Smooth muscle cell (in vitro differentiated cells): ENCODE measurements around the gene INSYN2B. TPM values are rescaled to one million over a fixed set of nuclear protein-coding genes. Genes with fewer than 3 reads are reported as not detected.

ENCODE experiments used
- DNase-seq: peaks from one replicate; lab custom pipeline; 2025; ENCODE audit not compliant: unreplicated experiment; lab: John Stamatoyannopoulos, UW
- H2AFZ ChIP-seq: fragments of 200-600 bp; sonication (generic); 2 replicates; pipeline ENCODE4 v1.6.0; 2016; ENCODE audit warnings: antibody characterized with exemption, low read depth, mild to moderate bottlenecking
- H3F3A ChIP-seq: fragments of 200-600 bp; sonication (generic); 2 replicates; pipeline ENCODE4 v1.6.0; 2017; ENCODE audit warnings: antibody characterized with exemption, low read depth
- H3K27ac ChIP-seq: fragments of 200-600 bp; sonication (generic); 2 replicates; pipeline ENCODE4 v1.5.1; 2016; ENCODE audit warnings: low read depth, mild to moderate bottlenecking
- H3K27me3 ChIP-seq: fragments of 200-600 bp; sonication (generic); 2 replicates; pipeline ENCODE4 v1.6.1; 2016; ENCODE audit warnings: low read depth, mild to moderate bottlenecking
- H3K36me3 ChIP-seq: fragments of 200-600 bp; sonication (generic); 2 replicates; pipeline ENCODE4 v1.5.1; 2016; ENCODE audit warnings: low read depth
- H3K4me1 ChIP-seq: fragments of 200-600 bp; sonication (generic); 2 replicates; pipeline ENCODE4 v1.5.1; 2016; ENCODE audit warnings: low read depth
- H3K4me2 ChIP-seq: fragments of 200-600 bp; sonication (generic); 2 replicates; pipeline ENCODE4 v1.6.0; 2016; ENCODE audit warnings: mild to moderate bottlenecking
- H3K4me3 ChIP-seq: fragments of 200-600 bp; sonication (generic); 2 replicates; pipeline ENCODE4 v1.5.1; 2016; ENCODE audit warnings: mild to moderate bottlenecking
- H3K79me2 ChIP-seq: fragments of 200-600 bp; sonication (generic); 2 replicates; pipeline ENCODE4 v1.6.0; 2016; ENCODE audit warnings: low read depth, mild to moderate bottlenecking
- H3K9ac ChIP-seq: fragments of 200-600 bp; sonication (generic); 2 replicates; pipeline ENCODE4 v1.6.0; 2016; ENCODE audit warnings: low read depth
- H3K9me3 ChIP-seq: fragments of 200-600 bp; sonication (generic); replicated peaks from 2 replicates; pipeline ENCODE4 v1.5.1; 2016; ENCODE audit warnings: low read depth
- H4K20me1 ChIP-seq: fragments of 200-600 bp; sonication (generic); 2 replicates; pipeline ENCODE4 v1.6.0; 2016; ENCODE audit warnings: low read depth
- WGBS: methylation state at CpG from one replicate; pipeline ENCODE4 v1.1.7; 2016; ENCODE audit warnings: low lambda C conversion rate; 5-methylcytosine and 5-hydroxymethylcytosine counted together
- polyA plus RNA-seq: library from polyadenylated mRNA; unstranded; fragments of >200 nt; fragmentation: Nextera tagmentation; extraction: Ambion mirVana; gene quantifications from 2 replicates; pipeline ENCODE4 v1.2.1, GENCODE V29; 2016
- total RNA-seq: library from RNA; depleted of rRNA; stranded (reverse); fragments of >200 nt; gene quantifications from 2 replicates; pipeline ENCODE4 v1.2.3, GENCODE V29; 2014
- TF ChIP-seq, protein P1 (sequence below): fragments of 200-600 bp; sonication (generic); IDR thresholded peaks from 2 replicates; pipeline ENCODE4 v1.5.1; 2017; ENCODE audit warnings: borderline replicate concordance, mild to moderate bottlenecking, antibody characterized with exemption; ENCODE audit not compliant: insufficient read depth, poor library complexity, severe bottlenecking

Gene INSYN2B
- total and polyA plus RNA-seq, 2 experiments from 2014 or later = 2.7 to 13.8 TPM

DNA sequence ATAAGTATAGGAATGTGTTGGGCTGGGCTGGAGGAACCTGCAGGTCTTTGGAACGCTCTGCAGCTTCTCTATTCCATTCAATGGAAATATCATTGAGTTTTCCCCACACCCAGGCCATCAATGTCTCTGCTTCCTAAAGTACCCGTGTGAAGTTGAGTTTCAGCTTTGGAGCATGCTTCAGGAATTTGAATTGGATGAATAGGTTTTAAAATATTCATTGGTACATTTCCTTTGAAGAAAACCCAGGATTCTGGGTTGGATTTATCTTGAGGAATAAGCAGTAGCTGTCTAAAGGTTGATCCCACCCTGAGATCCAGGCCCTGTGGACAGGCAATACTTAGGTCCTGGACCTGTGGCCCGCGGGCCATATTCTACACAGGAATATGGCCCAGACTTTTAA is 37.3 kb downstream of the INSYN2B start:
- DNase-seq = no peak
- Histone ChIP-seq H3K9me3 (no peaks in the 10 kb centered on the region), H2AFZ (no peak overlapping the region), H3K27me3 (peaks cover 5% of the 10 kb centered on the region), H3K4me3 (no peak overlapping the region), H3K4me1 (peaks cover 8% of the 10 kb centered on the region), H3K27ac (no peak overlapping the region), H3K9ac (no peak overlapping the region), H3K4me2 (no peak overlapping the region), H3K79me2 (no peaks in the 10 kb centered on the region), H4K20me1 (no peaks in the 10 kb centered on the region), H3K36me3 (no peaks in the 10 kb centered on the region), H3F3A (no peaks in the 10 kb centered on the region)
- 94% methylated on average over 4 of the region's 4 CpGs for WGBS
- TF ChIP-seq, protein P1, sequence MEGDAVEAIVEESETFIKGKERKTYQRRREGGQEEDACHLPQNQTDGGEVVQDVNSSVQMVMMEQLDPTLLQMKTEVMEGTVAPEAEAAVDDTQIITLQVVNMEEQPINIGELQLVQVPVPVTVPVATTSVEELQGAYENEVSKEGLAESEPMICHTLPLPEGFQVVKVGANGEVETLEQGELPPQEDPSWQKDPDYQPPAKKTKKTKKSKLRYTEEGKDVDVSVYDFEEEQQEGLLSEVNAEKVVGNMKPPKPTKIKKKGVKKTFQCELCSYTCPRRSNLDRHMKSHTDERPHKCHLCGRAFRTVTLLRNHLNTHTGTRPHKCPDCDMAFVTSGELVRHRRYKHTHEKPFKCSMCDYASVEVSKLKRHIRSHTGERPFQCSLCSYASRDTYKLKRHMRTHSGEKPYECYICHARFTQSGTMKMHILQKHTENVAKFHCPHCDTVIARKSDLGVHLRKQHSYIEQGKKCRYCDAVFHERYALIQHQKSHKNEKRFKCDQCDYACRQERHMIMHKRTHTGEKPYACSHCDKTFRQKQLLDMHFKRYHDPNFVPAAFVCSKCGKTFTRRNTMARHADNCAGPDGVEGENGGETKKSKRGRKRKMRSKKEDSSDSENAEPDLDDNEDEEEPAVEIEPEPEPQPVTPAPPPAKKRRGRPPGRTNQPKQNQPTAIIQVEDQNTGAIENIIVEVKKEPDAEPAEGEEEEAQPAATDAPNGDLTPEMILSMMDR = no peak

DNA sequence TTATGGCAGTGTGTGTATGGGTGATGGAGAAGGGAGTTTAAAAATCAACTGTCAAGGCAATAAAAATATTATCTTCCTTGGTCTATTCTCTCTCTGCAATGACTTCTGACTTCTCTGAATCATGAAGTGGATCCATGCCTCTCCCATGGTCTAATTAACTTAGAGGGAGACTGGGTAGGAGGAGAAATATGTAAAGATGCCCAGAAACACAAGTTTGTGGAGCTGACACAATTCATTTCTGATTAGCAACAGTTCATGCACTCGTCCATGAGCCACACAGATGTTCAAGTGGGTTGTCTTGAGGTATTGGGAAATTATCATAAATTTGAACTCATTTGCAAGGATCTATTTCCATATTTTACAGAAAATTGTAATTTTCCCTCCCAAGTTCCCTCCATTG is 38.1 kb downstream of the INSYN2B start:
- no peaks in the 10 kb centered on the region for H3F3A ChIP-seq
- peaks cover 5% of the 10 kb centered on the region for H3K27me3 ChIP-seq
- no peaks in the 10 kb centered on the region for H3K9me3 ChIP-seq
- no peak overlapping the region for H3K27ac ChIP-seq
- H3K36me3 ChIP-seq = no peaks in the 10 kb centered on the region
- H3K4me1 ChIP-seq = peaks cover 8% of the 10 kb centered on the region
- no peak overlapping the region for H2AFZ ChIP-seq
- TF ChIP-seq, protein P1 = no peak
- no peak for DNase-seq
- H3K9ac ChIP-seq = no peak overlapping the region
- no peaks in the 10 kb centered on the region for H3K79me2 ChIP-seq
- no peaks in the 10 kb centered on the region for H4K20me1 ChIP-seq
- WGBS = 46% methylated on average over 1 of the region's 1 CpG
- H3K4me2 ChIP-seq = no peak overlapping the region
- H3K4me3 ChIP-seq = no peak overlapping the region

DNA sequence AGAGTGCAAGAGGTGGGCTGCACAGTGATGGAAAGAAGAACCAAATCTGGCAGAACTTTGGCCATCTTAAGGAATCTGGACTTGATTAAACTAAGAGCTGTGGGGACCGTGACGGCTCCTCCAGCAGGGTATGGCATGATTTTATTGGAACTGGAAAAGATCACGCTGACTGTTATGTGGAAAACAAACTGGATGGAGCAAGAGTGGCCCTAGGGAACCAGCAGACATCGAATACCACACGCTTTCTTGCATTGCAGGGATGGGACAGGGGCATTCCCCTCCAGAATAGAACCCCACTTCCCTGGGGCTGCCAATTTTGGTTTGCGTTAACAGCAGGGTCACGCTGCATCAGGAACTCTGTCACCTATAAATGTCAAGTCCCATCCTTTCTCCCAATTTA is 38.8 kb downstream of the INSYN2B start:
- WGBS = 86% methylated on average over 7 of the region's 7 CpGs
- H3K4me3 ChIP-seq = no peak overlapping the region
- TF ChIP-seq, protein P1 = no peak
- peaks cover 5% of the 10 kb centered on the region for H3K27me3 ChIP-seq
- peaks cover 8% of the 10 kb centered on the region for H3K4me1 ChIP-seq
- no peak for DNase-seq
- no peak overlapping the region for H3K27ac ChIP-seq
- H3K9me3 ChIP-seq = no peaks in the 10 kb centered on the region
- no peaks in the 10 kb centered on the region for H3F3A ChIP-seq
- H3K79me2 ChIP-seq = no peaks in the 10 kb centered on the region
- H3K4me2 ChIP-seq = no peak overlapping the region
- H3K36me3 ChIP-seq = no peaks in the 10 kb centered on the region
- H2AFZ ChIP-seq = no peak overlapping the region
- no peak overlapping the region for H3K9ac ChIP-seq
- no peaks in the 10 kb centered on the region for H4K20me1 ChIP-seq

DNA sequence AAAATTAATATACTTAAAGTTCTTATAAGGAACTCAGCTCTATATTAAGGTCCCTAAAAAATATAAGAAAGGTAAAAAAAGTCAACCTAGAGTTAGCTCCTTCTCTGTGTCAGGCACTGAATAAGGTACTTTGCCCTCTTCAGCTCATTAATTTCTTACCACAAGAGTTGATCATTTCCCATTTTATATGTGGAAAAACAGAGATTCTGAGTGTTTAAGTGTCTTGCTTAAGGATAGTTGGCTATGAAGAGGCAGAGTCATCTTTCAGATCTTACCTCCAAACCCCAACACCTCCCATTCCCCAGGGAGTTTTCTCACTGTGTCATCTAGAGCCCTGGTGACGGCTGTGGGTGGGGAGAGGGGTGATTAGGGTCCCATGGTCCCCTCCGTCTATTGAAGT is 40.6 kb downstream of the INSYN2B start:
- Histone ChIP-seq H3K27me3 (peaks cover 5% of the 10 kb centered on the region), H3K4me3 (no peak overlapping the region), H2AFZ (no peak overlapping the region), H3K79me2 (no peaks in the 10 kb centered on the region), H3K27ac (no peak overlapping the region), H3K9me3 (no peaks in the 10 kb centered on the region), H3K36me3 (no peaks in the 10 kb centered on the region), H3K9ac (no peak overlapping the region), H3K4me1 (no peaks in the 10 kb centered on the region), H3F3A (no peaks in the 10 kb centered on the region), H4K20me1 (no peaks in the 10 kb centered on the region), H3K4me2 (no peak overlapping the region)
- WGBS = 89% methylated on average over 2 of the region's 2 CpGs
- TF ChIP-seq, protein P1 = no peak
- DNase-seq = no peak
